HepG2 (cell line): Measurements from ENCODE around the gene RPL3. TPM values are rescaled to one million over a fixed set of nuclear protein-coding genes. Genes with fewer than 3 reads are reported as not detected.

ENCODE experiments used
- ATAC-seq: fragments of 200-7000 bp; cut with Tn5 transposase; 3 replicates; pipeline ENCODE4 v1.9.1; 2020; ENCODE audit warnings: mild to moderate bottlenecking, moderate library complexity
- BruUV-seq: library from RNA; stranded (reverse); fragments of 400-500 nt; replicated peaks from 2 replicates; lab custom pipeline; 2021; lab: Mats Ljungman, UMichigan
- CTCF ChIA-PET: fragments of 300-600 bp; formaldehyde crosslinking; extraction: SDS; loops from one replicate; lab custom pipeline; 2021; ENCODE audit warnings: low total read pairs, inconsistent platforms, low intra/inter-chr PET ratio; lab: Yijun Ruan, JAX
- POLR2A ChIA-PET: fragments of 350-600 bp; sonication (Branson Sonifier 250); formaldehyde crosslinking; loops from one replicate; lab custom pipeline; 2020; ENCODE audit warnings: antibody characterized with exemption, inconsistent platforms; lab: Yijun Ruan, JAX
- DNase-seq: peaks from one replicate; pipeline ENCODE4 v3.0.0-alpha.2; 2015; ENCODE audit warnings: low spot score
- FAIRE-seq: peaks from 3 replicates; lab custom pipeline; 2011; peaks lifted over from hg19 to GRCh38; lab: Jason Lieb, UNC
- H2AFZ ChIP-seq: one replicate; pipeline ENCODE4 v1.6.1; 2011; ENCODE audit warnings: low read length, inconsistent platforms
- H3K27ac ChIP-seq: fragments of 300-600 bp; 3 replicates; pipeline ENCODE4 v1.8.0; 2011; ENCODE audit warnings: mixed run types, mild to moderate bottlenecking, mixed read lengths, low read length, inconsistent platforms; ENCODE audit not compliant: insufficient read depth; ENCODE audit errors: extremely low read length
- H3K27me3 ChIP-seq, 2 experiments: fragments of 200-600 bp in 1 of 2; 2 replicates in 1 of 2; 3 replicates in 1 of 2; pipeline versions ENCODE4 v1.6.0 to v1.8.0; 2011; ENCODE audit warnings: low read length in 2 of 2, mild to moderate bottlenecking in 2 of 2, moderate library complexity in 2 of 2, inconsistent platforms in 1 of 2; ENCODE audit not compliant: insufficient read depth in 2 of 2, control insufficient read depth in 1 of 2
- H3K36me3 ChIP-seq, 2 experiments: fragments of 200-600 bp in 1 of 2; replicated peaks in 1 of 2; 2 replicates in 1 of 2; 3 replicates in 1 of 2; pipeline versions ENCODE4 v1.5.1 to v1.8.0; 2011; ENCODE audit warnings: low read length in 2 of 2, inconsistent platforms in 1 of 2; ENCODE audit not compliant: insufficient read depth in 2 of 2, control insufficient read depth in 1 of 2
- H3K4me1 ChIP-seq: 2 replicates; pipeline ENCODE4 v1.5.1; 2012; ENCODE audit warnings: low read length, inconsistent platforms; ENCODE audit not compliant: insufficient read depth
- H3K4me2 ChIP-seq: 2 replicates; pipeline ENCODE4 v1.6.0; 2011; ENCODE audit warnings: low read depth, low read length, inconsistent platforms
- H3K4me3 ChIP-seq, 3 experiments: fragments of 200-600 bp in 1 of 3; sonication (generic), shearing (Covaris generic) in 1 of 3; replicated peaks in 1 of 3; 2 replicates each; pipeline ENCODE4 v1.5.1; 2011 to 2016; ENCODE audit warnings: low read length in 3 of 3, inconsistent platforms in 2 of 3, low read depth in 2 of 3, mild to moderate bottlenecking in 2 of 3, control low read depth in 1 of 3, mixed read lengths in 1 of 3; ENCODE audit not compliant: insufficient read depth in 1 of 3
- H3K79me2 ChIP-seq: one replicate; pipeline ENCODE4 v1.6.1; 2011; ENCODE audit warnings: low read length, inconsistent platforms; ENCODE audit not compliant: insufficient read depth
- H3K9ac ChIP-seq: 2 replicates; pipeline ENCODE4 v1.6.0; 2011; ENCODE audit warnings: mild to moderate bottlenecking, low read depth, low read length, inconsistent platforms; ENCODE audit not compliant: insufficient read depth
- H3K9me3 ChIP-seq: 2 replicates; pipeline ENCODE4 v1.5.1; 2012; ENCODE audit warnings: mild to moderate bottlenecking, low read length
- H4K20me1 ChIP-seq: 2 replicates; pipeline ENCODE4 v1.6.0; 2011; ENCODE audit warnings: inconsistent platforms, mild to moderate bottlenecking, low read length, moderate library complexity; ENCODE audit not compliant: insufficient read depth
- BCLAF1 ChIP-seq: fragments of 450-650 bp; IDR thresholded peaks from 2 replicates; pipeline ENCODE4 v1.6.1; 2017; ENCODE audit warnings: mild to moderate bottlenecking
- CCDC6 ChIP-seq: sonication (generic); formaldehyde crosslinking; IDR thresholded peaks from 2 replicates; pipeline ENCODE4 v1.8.1; 2022; ENCODE audit warnings: mild to moderate bottlenecking, missing genetic modification reagents, moderate library complexity
- FOXK1 ChIP-seq: sonication (generic); formaldehyde crosslinking; IDR thresholded peaks from 2 replicates; pipeline ENCODE4 v1.4.0; 2020; ENCODE audit warnings: low read depth, missing genetic modification reagents, borderline replicate concordance
- HDAC2 ChIP-seq: sonication (generic); formaldehyde crosslinking; IDR thresholded peaks from 2 replicates; pipeline ENCODE4 v1.4.0; 2020; ENCODE audit warnings: missing genetic modification reagents
- HMG20A ChIP-seq: IDR thresholded peaks from 2 replicates; pipeline ENCODE4 v1.6.1; 2016; ENCODE audit warnings: borderline replicate concordance
- HNRNPL ChIP-seq: fragments of 200-400 bp; formaldehyde crosslinking; IDR thresholded peaks from 2 replicates; pipeline ENCODE4 v1.6.1; 2017; ENCODE audit warnings: mild to moderate bottlenecking, low read depth, low read length
- SIN3A ChIP-seq: IDR thresholded peaks from 2 replicates; pipeline ENCODE4 v1.6.1; 2011; ENCODE audit warnings: low read depth, mild to moderate bottlenecking, control low read depth, low read length, borderline replicate concordance
- SNRNP70 ChIP-seq: fragments of 200-400 bp; formaldehyde crosslinking; IDR thresholded peaks from 2 replicates; pipeline ENCODE4 v1.6.1; 2017; ENCODE audit warnings: mild to moderate bottlenecking, low read depth, low read length, moderate library complexity
- SP2 ChIP-seq: sonication (generic); formaldehyde crosslinking; IDR thresholded peaks from 2 replicates; pipeline ENCODE4 v1.5.1; 2020; ENCODE audit warnings: mild to moderate bottlenecking, missing genetic modification reagents
- U2AF2 ChIP-seq: fragments of 200-400 bp; formaldehyde crosslinking; IDR thresholded peaks from 2 replicates; pipeline ENCODE4 v1.6.1; 2017; ENCODE audit warnings: low read depth, mild to moderate bottlenecking, low read length
- ZFX ChIP-seq: sonication (generic); formaldehyde crosslinking; IDR thresholded peaks from 2 replicates; pipeline ENCODE4 v1.4.0; 2020; ENCODE audit warnings: mild to moderate bottlenecking, low read depth, missing genetic modification reagents, moderate library complexity
- ZNF160 ChIP-seq: sonication (generic); formaldehyde crosslinking; IDR thresholded peaks from 2 replicates; pipeline ENCODE4 v1.8.0; 2022; ENCODE audit warnings: mild to moderate bottlenecking, inconsistent platforms, missing genetic modification reagents
- ZNF263 ChIP-seq: sonication (generic); formaldehyde crosslinking; IDR thresholded peaks from 2 replicates; pipeline ENCODE4 v1.4.0; 2020; ENCODE audit warnings: missing genetic modification reagents
- ZNF3 ChIP-seq: IDR thresholded peaks from 2 replicates; pipeline ENCODE4 v1.7.0; 2017; ENCODE audit warnings: inconsistent platforms
- ZNF629 ChIP-seq: sonication (generic); formaldehyde crosslinking; conservative IDR thresholded peaks from 2 replicates; pipeline ENCODE4 v1.5.0; 2020; ENCODE audit warnings: missing genetic modification reagents
- ZNF83 ChIP-seq: sonication (generic); formaldehyde crosslinking; IDR thresholded peaks from 2 replicates; pipeline ENCODE4 v1.4.0; 2020; ENCODE audit warnings: missing genetic modification reagents, mild to moderate bottlenecking, borderline replicate concordance
- WGBS: methylation state at CpG from one replicate; pipeline ENCODE4 v1.1.6; 2017; ENCODE audit warnings: low lambda C conversion rate; 5-methylcytosine and 5-hydroxymethylcytosine counted together
- in situ Hi-C: cut with HindIII; loops from 2 replicates; pipeline ENCODE4 v1.10.0; 2017; ENCODE audit warnings: low pct_unique_long_range_greater_than_20kb; ENCODE audit not compliant: extremely low pct_ligation_motif_present
- intact Hi-C: fragments of 100-400 bp; cut with micrococcal nuclease; formaldehyde crosslinking; loops from one replicate; pipeline ENCODE4 v1.10.0; 2022; ENCODE audit not compliant: unreplicated experiment
- polyA plus RNA-seq, 8 experiments: library from polyadenylated mRNA; depleted of rRNA in 3 of 8; stranded (reverse) in 7 of 8; unstranded in 1 of 8; fragments of >200 nt; fragmentation: Illumina TruSeq in 4 of 8; extraction: Trizol in 4 of 8; gene quantifications; 2 replicates each; pipeline versions ENCODE4 v1.2.1 to v1.2.3, GENCODE V29; 2011 to 2016; ENCODE audit warnings: low read depth in 4 of 8, missing spikeins in 1 of 8, mixed read lengths in 1 of 8; ENCODE audit not compliant: insufficient read depth in 1 of 8
- total RNA-seq, 5 experiments: library from RNA; depleted of rRNA; stranded (reverse); fragments of >200 nt; fragmentation: Illumina TruSeq; extraction: Trizol; gene quantifications; 2 replicates each; pipeline ENCODE4 v1.2.3, GENCODE V29; 2016; ENCODE audit warnings: low read depth in 1 of 5
- TF ChIP-seq, protein P1 (sequence below): sonication (generic); formaldehyde crosslinking; IDR thresholded peaks from 2 replicates; pipeline ENCODE4 v1.4.0; 2020; ENCODE audit warnings: missing genetic modification reagents

Gene RPL3
- total and polyA plus RNA-seq, 2 of the 13 experiments (the other 11 are each of a cell fraction or from before 2014, with no cell fraction given), result 1,051 to 3,279 TPM

GRCh38 chr22:39282645-39283321 lies 36.6 kb downstream of the RPL3 start:
- Histone ChIP-seq H3K4me1 (peaks cover 72% of the 10 kb centered on the region), H4K20me1 (no peaks in the 10 kb centered on the region), H3K79me2 (no peaks in the 10 kb centered on the region), H3K36me3 (no peaks in the 10 kb centered on the region), H3K27ac (peak overlapping the region; percentile 52), H3K27me3 (peaks cover 5 to 15% of the 10 kb centered on the region in 2 experiments), H3K9ac (peak overlapping the region; percentile 65), H2AFZ (no peak overlapping the region), H3K4me3 (peak overlapping the region in 1 of 3 experiments; percentile 51; a peak in 1 of 6 replicates), H3K9me3 (0 out of 2 replicates have a peak, but pooled peaks cover 6% of the 10 kb centered on the region), H3K4me2 (peak overlapping the region; percentile 81)
- ChIA-PET POLR2A (interaction anchor here (1.0 to 3.2 kb wide), 6 partner anchors 8 to 42 kb away, joined by 3 to 18 read pairs (median 7); partner anchors contain the start of gene RPL3), CTCF (no interaction called here)
- no peak for DNase-seq
- no peak for FAIRE-seq
- 32% methylated on average over 8 of the region's 9 CpGs for WGBS
- in situ Hi-C loops (no loop called here), intact Hi-C loops (no loop called here)
- no TSS peak for BruUV-seq
- peak; percentile 51 for ATAC-seq
- TF ChIP-seq CCDC6 (CRISPR knock-in tag), result no peak
- 0 out of 2 replicates have a peak, but pooled peaks have one; percentile 24 for TF ChIP-seq ZNF83 (CRISPR knock-in tag)
- TF ChIP-seq HNRNPL, result peak; percentile 65; the same call in 1 of the 2 replicates
- no peak for TF ChIP-seq SNRNP70
- no peak; the same call in 1 of the 2 replicates for TF ChIP-seq ZFX (CRISPR knock-in tag)
- TF ChIP-seq U2AF2, result no peak
- TF ChIP-seq SP2 (CRISPR knock-in tag), result 0 out of 2 replicates have a peak, but pooled peaks have one; percentile 16
- no peak for TF ChIP-seq HMG20A (CRISPR knock-in tag)
- TF ChIP-seq ZNF629 (CRISPR knock-in tag), result peak; percentile 92
- peak; percentile 39; the same call in 1 of the 2 replicates for TF ChIP-seq FOXK1
- TF ChIP-seq ZNF160, result no peak
- TF ChIP-seq HDAC2 (CRISPR knock-in tag), result peak; percentile 47; the same call in 1 of the 2 replicates
- no peak for TF ChIP-seq ZNF3 (CRISPR knock-in tag)
- no peak for TF ChIP-seq BCLAF1
- TF ChIP-seq ZNF263 (CRISPR knock-in tag), result peak; percentile 76
- TF ChIP-seq SIN3A, result 0 out of 2 replicates have a peak, but pooled peaks have one; percentile 38
- TF ChIP-seq, protein P1, sequence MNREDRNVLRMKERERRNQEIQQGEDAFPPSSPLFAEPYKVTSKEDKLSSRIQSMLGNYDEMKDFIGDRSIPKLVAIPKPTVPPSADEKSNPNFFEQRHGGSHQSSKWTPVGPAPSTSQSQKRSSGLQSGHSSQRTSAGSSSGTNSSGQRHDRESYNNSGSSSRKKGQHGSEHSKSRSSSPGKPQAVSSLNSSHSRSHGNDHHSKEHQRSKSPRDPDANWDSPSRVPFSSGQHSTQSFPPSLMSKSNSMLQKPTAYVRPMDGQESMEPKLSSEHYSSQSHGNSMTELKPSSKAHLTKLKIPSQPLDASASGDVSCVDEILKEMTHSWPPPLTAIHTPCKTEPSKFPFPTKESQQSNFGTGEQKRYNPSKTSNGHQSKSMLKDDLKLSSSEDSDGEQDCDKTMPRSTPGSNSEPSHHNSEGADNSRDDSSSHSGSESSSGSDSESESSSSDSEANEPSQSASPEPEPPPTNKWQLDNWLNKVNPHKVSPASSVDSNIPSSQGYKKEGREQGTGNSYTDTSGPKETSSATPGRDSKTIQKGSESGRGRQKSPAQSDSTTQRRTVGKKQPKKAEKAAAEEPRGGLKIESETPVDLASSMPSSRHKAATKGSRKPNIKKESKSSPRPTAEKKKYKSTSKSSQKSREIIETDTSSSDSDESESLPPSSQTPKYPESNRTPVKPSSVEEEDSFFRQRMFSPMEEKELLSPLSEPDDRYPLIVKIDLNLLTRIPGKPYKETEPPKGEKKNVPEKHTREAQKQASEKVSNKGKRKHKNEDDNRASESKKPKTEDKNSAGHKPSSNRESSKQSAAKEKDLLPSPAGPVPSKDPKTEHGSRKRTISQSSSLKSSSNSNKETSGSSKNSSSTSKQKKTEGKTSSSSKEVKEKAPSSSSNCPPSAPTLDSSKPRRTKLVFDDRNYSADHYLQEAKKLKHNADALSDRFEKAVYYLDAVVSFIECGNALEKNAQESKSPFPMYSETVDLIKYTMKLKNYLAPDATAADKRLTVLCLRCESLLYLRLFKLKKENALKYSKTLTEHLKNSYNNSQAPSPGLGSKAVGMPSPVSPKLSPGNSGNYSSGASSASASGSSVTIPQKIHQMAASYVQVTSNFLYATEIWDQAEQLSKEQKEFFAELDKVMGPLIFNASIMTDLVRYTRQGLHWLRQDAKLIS (CRISPR knock-in tag), result no peak
